Mesenchymal stem cell (in vitro differentiated cells and primary cell): ENCODE measurements around the gene MCRS1.

Experiments
- DNase-seq: peaks from one replicate; pipeline ENCODE4 v3.0.0-alpha.2; 2013
- H2AFZ ChIP-seq: one replicate; pipeline ENCODE4 v1.6.1; 2013; ENCODE audit warnings: low read depth, mild to moderate bottlenecking, control low read depth, inconsistent platforms, low read length, moderate library complexity
- H2AK5ac ChIP-seq: 2 replicates; pipeline ENCODE4 v1.6.1; 2013; ENCODE audit warnings: low read length, moderate library complexity, mild to moderate bottlenecking, inconsistent platforms; ENCODE audit not compliant: severe bottlenecking
- H2BK120ac ChIP-seq: one replicate; pipeline ENCODE4 v1.6.1; 2013; ENCODE audit warnings: low read depth, mild to moderate bottlenecking, inconsistent platforms, low read length, moderate library complexity
- H2BK12ac ChIP-seq, 2 experiments: one replicate each; pipeline ENCODE4 v1.6.1; 2013; ENCODE audit warnings: inconsistent platforms in 2 of 2, low read length in 2 of 2, mild to moderate bottlenecking in 2 of 2, moderate library complexity in 2 of 2, control low read depth in 1 of 2
- H2BK15ac ChIP-seq: one replicate; pipeline ENCODE4 v1.6.1; 2013; ENCODE audit warnings: mild to moderate bottlenecking, low read depth, inconsistent platforms; ENCODE audit not compliant: poor library complexity, severe bottlenecking
- H2BK5ac ChIP-seq: 2 replicates; pipeline ENCODE4 v1.6.1; 2013; ENCODE audit warnings: low read depth, mild to moderate bottlenecking, low read length, control low read depth, inconsistent platforms; ENCODE audit not compliant: poor library complexity, severe bottlenecking
- H3K14ac ChIP-seq, 2 experiments: one replicate each; pipeline ENCODE4 v1.6.1; 2013; ENCODE audit warnings: inconsistent platforms in 2 of 2, low read length in 2 of 2, control low read depth in 1 of 2, mild to moderate bottlenecking in 1 of 2, moderate library complexity in 1 of 2
- H3K18ac ChIP-seq, 2 experiments: one replicate each; pipeline ENCODE4 v1.6.1; 2013; ENCODE audit warnings: inconsistent platforms in 2 of 2, low read length in 2 of 2, control low read depth in 1 of 2, low read depth in 1 of 2, mild to moderate bottlenecking in 1 of 2
- H3K23ac ChIP-seq, 2 experiments: one replicate each; pipeline ENCODE4 v1.6.1; 2013; ENCODE audit warnings: inconsistent platforms in 2 of 2, low read length in 2 of 2, mild to moderate bottlenecking in 2 of 2, moderate library complexity in 2 of 2, control low read depth in 1 of 2
- H3K27ac ChIP-seq: 2 replicates; pipeline ENCODE4 v1.5.1; 2013; ENCODE audit warnings: mild to moderate bottlenecking, moderate library complexity, low read length, control low read depth, inconsistent platforms; ENCODE audit not compliant: poor library complexity, severe bottlenecking
- H3K27me3 ChIP-seq, 2 experiments: 2 replicates each; pipeline versions ENCODE4 v1.6.1 to v1.7.0; 2013; ENCODE audit warnings: low read length in 2 of 2, mild to moderate bottlenecking in 2 of 2, moderate library complexity in 2 of 2, control low read depth in 1 of 2, inconsistent platforms in 1 of 2; ENCODE audit not compliant: control insufficient read depth in 1 of 2, insufficient read depth in 1 of 2
- H3K36me3 ChIP-seq, 2 experiments: 2 replicates each; pipeline versions ENCODE4 v1.6.1 to v1.7.0; 2013; ENCODE audit warnings: low read length in 2 of 2, control low read depth in 1 of 2, inconsistent platforms in 1 of 2, low read depth in 1 of 2, mild to moderate bottlenecking in 1 of 2; ENCODE audit not compliant: insufficient read depth in 2 of 2, control insufficient read depth in 1 of 2
- H3K4ac ChIP-seq, 2 experiments: one replicate each; pipeline ENCODE4 v1.6.1; 2013; ENCODE audit warnings: inconsistent platforms in 2 of 2, low read length in 2 of 2, mild to moderate bottlenecking in 2 of 2, moderate library complexity in 2 of 2, control low read depth in 1 of 2, low read depth in 1 of 2
- H3K4me1 ChIP-seq: 2 replicates; pipeline ENCODE4 v1.6.1; 2013; ENCODE audit warnings: low read depth, low read length, control low read depth; ENCODE audit not compliant: control insufficient read depth, insufficient read depth
- H3K4me2 ChIP-seq: 2 replicates; pipeline ENCODE4 v1.6.1; 2013; ENCODE audit warnings: low read length, mild to moderate bottlenecking, inconsistent platforms; ENCODE audit not compliant: poor library complexity, severe bottlenecking
- H3K4me3 ChIP-seq, 2 experiments: 2 replicates each; pipeline versions ENCODE4 v1.5.1 to v1.7.0; 2013; ENCODE audit warnings: low read length in 2 of 2, mild to moderate bottlenecking in 2 of 2, control low read depth in 1 of 2, low read depth in 1 of 2; ENCODE audit not compliant: insufficient read depth in 1 of 2
- H3K79me1 ChIP-seq: replicated peaks from 2 replicates; pipeline ENCODE4 v1.6.1; 2013; ENCODE audit warnings: mild to moderate bottlenecking, control low read depth, low read length, inconsistent platforms; ENCODE audit not compliant: poor library complexity, severe bottlenecking
- H3K9ac ChIP-seq: 2 replicates; pipeline ENCODE4 v1.7.0; 2013; ENCODE audit warnings: mild to moderate bottlenecking, low read length, moderate library complexity
- H3K9me3 ChIP-seq: 2 replicates; pipeline ENCODE4 v1.7.0; 2013; ENCODE audit warnings: mild to moderate bottlenecking, low read length; ENCODE audit not compliant: control insufficient read depth
- H4K8ac ChIP-seq: one replicate; pipeline ENCODE4 v1.6.1; 2013; ENCODE audit warnings: inconsistent platforms, mild to moderate bottlenecking, low read length, moderate library complexity
- H4K91ac ChIP-seq: one replicate; pipeline ENCODE4 v1.6.1; 2013; ENCODE audit warnings: mild to moderate bottlenecking, low read length, inconsistent platforms
- WGBS: methylation state at CpG from one replicate; pipeline ENCODE4 v1.1.7; 2013; ENCODE audit warnings: mixed read lengths; 5-methylcytosine and 5-hydroxymethylcytosine counted together

MCRS1 gene

GRCh38 chr12:49585477-49586459 lies 17.8 kb upstream of the MCRS1 start:
- Histone ChIP-seq H3K4ac (no peak overlapping the region), H3K79me1 (peaks cover 25% of the 10 kb centered on the region), H3K27me3 (no peaks in the 10 kb centered on the region), H3K18ac (no peak overlapping the region), H3K14ac (no peak overlapping the region), H3K4me2 (no peak overlapping the region), H3K27ac (no peak overlapping the region), H2BK120ac (no peak overlapping the region), H2BK12ac (no peak overlapping the region), H2AFZ (no peak overlapping the region), H3K36me3 (peaks cover 11 to 37% of the 10 kb centered on the region in 2 experiments), H3K4me3 (no peak overlapping the region), H3K4me1 (peaks cover 3% of the 10 kb centered on the region), H2BK15ac (no peak overlapping the region), H3K9ac (no peak overlapping the region), H4K8ac (no peak overlapping the region), H4K91ac (no peak overlapping the region), H3K23ac (no peak overlapping the region), H2AK5ac (no peak overlapping the region), H2BK5ac (no peak overlapping the region), H3K9me3 (no peaks in the 10 kb centered on the region)
- DNase-seq = no peak
- WGBS = 95% methylated on average over 14 of the region's 16 CpGs

- Histone ChIP-seq H3K18ac (no peak overlapping the region), H3K14ac (no peak overlapping the region), H2AFZ (no peak overlapping the region), H3K4ac (no peak overlapping the region), H2AK5ac (no peak overlapping the region), H3K36me3 (peaks cover 11 to 37% of the 10 kb centered on the region in 2 experiments), H2BK12ac (no peak overlapping the region), H3K79me1 (peaks cover 25% of the 10 kb centered on the region), H4K91ac (no peak overlapping the region), H2BK120ac (no peak overlapping the region), H3K9ac (no peak overlapping the region), H4K8ac (no peak overlapping the region), H3K23ac (no peak overlapping the region), H3K27ac (no peak overlapping the region), H2BK15ac (no peak overlapping the region), H3K4me2 (no peak overlapping the region), H3K4me3 (no peak overlapping the region), H3K9me3 (no peaks in the 10 kb centered on the region), H2BK5ac (no peak overlapping the region), H3K4me1 (peaks cover 9% of the 10 kb centered on the region), H3K27me3 (no peaks in the 10 kb centered on the region)
- 81% methylated on average over 7 of the region's 7 CpGs for WGBS
- no peak for DNase-seq
Measured at GRCh38 chr12:49584591-49584990, 16.6 kb upstream of the MCRS1 start.

GRCh38 chr12:49583366-49584094 lies 15.6 kb upstream of the MCRS1 start:
- 93% methylated on average over 13 of the region's 13 CpGs for WGBS
- no peaks in the 10 kb centered on the region for H3K9me3 ChIP-seq
- no peak overlapping the region for H2AFZ ChIP-seq
- H3K4me2 ChIP-seq = no peak overlapping the region
- H3K4me1 ChIP-seq = peaks cover 10% of the 10 kb centered on the region
- H4K91ac ChIP-seq = no peak overlapping the region
- no peak overlapping the region for H3K4ac ChIP-seq
- DNase-seq = no peak
- no peak overlapping the region for H3K14ac ChIP-seq
- H2BK120ac ChIP-seq = no peak overlapping the region
- peaks cover 11 to 37% of the 10 kb centered on the region in 2 experiments for H3K36me3 ChIP-seq
- no peak overlapping the region for H2BK15ac ChIP-seq
- H3K9ac ChIP-seq = peak overlapping the region; percentile 1
- no peaks in the 10 kb centered on the region for H3K27me3 ChIP-seq
- H3K18ac ChIP-seq = no peak overlapping the region
- no peak overlapping the region for H3K27ac ChIP-seq
- H3K4me3 ChIP-seq = no peak overlapping the region
- H2BK5ac ChIP-seq = no peak overlapping the region
- H4K8ac ChIP-seq = no peak overlapping the region
- H2BK12ac ChIP-seq = no peak overlapping the region
- no peak overlapping the region for H3K23ac ChIP-seq
- no peak overlapping the region for H2AK5ac ChIP-seq
- H3K79me1 ChIP-seq = peaks cover 21% of the 10 kb centered on the region

DNA sequence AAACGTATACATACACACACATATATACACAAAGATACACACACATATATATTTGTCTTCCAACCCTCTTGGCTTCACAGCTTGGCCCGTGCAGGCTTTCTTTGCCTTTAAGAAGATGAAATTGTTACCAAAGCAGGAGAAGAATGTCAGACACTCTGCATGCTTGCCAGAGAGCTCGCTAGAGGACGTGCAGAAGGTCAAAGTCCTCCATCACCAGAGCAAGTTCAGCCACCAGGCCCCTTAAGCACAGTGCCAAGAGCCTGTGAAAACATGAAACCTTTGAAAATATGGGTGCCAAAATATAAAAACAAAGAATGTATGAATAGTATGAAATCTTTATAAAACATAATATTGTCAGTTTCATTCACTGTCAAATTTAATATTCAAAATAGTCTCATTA lies 14.9 kb upstream of the MCRS1 start:
- Histone ChIP-seq H2BK12ac (no peak overlapping the region), H2AFZ (no peak overlapping the region), H3K4ac (no peak overlapping the region), H3K4me2 (no peak overlapping the region), H2BK15ac (no peak overlapping the region), H2BK5ac (no peak overlapping the region), H2AK5ac (no peak overlapping the region), H3K4me3 (no peak overlapping the region), H3K9me3 (no peaks in the 10 kb centered on the region), H3K36me3 (peaks cover 11 to 32% of the 10 kb centered on the region in 2 experiments), H3K27ac (no peak overlapping the region), H3K14ac (no peak overlapping the region), H2BK120ac (no peak overlapping the region), H3K23ac (no peak overlapping the region), H4K8ac (no peak overlapping the region), H3K9ac (peak overlapping the region; percentile 1), H3K4me1 (peaks cover 10% of the 10 kb centered on the region), H3K27me3 (no peaks in the 10 kb centered on the region), H3K18ac (no peak overlapping the region), H4K91ac (no peak overlapping the region), H3K79me1 (peaks cover 23% of the 10 kb centered on the region)
- WGBS = 88% methylated on average over 2 of the region's 4 CpGs
- DNase-seq = no peak
